ENCODE measurements around the gene MAML3.

- TF ChIP-seq GATA2 (IDR thresholded peaks at IDR 0.05; ENCODE audit: low read depth, low read length) (no peak), GATA3 (IDR thresholded peaks at IDR 0.05; ENCODE audit: low read depth, low read length) (0 out of 2 replicates have a peak, but pooled peaks have one; percentile 11)
These were observed 103.9 kb downstream of the MAML3 start for GRCh38 chr4:140049849-140050637.
